Neural progenitor cell (in vitro differentiated cells): ENCODE results near the gene CELSR1. TPM values are rescaled to one million over a fixed set of nuclear protein-coding genes. Genes with fewer than 3 reads are reported as not detected.

ENCODE experiments used
- DNase-seq: peaks from one replicate; pipeline ENCODE4 v3.0.0-alpha.2; 2016; ENCODE audit warnings: low spot score
- H2AFZ ChIP-seq: fragments of 200-600 bp; sonication (generic); replicated peaks from 2 replicates; pipeline ENCODE4 v1.6.1; 2016; ENCODE audit warnings: antibody characterized with exemption
- H3F3A ChIP-seq: fragments of 200-600 bp; sonication (generic); 2 replicates; pipeline ENCODE4 v1.6.1; 2016; ENCODE audit warnings: antibody characterized with exemption, low read depth
- H3K27ac ChIP-seq: fragments of 200-600 bp; sonication (generic); 2 replicates; pipeline ENCODE4 v1.5.1; 2016; ENCODE audit warnings: mild to moderate bottlenecking
- H3K27me3 ChIP-seq: fragments of 200-600 bp; sonication (generic); 2 replicates; pipeline ENCODE4 v1.6.1; 2016; ENCODE audit warnings: mild to moderate bottlenecking, moderate library complexity
- H3K36me3 ChIP-seq: fragments of 200-600 bp; sonication (generic); 2 replicates; pipeline ENCODE4 v1.5.1; 2016
- H3K4me1 ChIP-seq: fragments of 200-600 bp; sonication (generic); 2 replicates; pipeline ENCODE4 v1.6.1; 2016; ENCODE audit warnings: mixed run types
- H3K4me2 ChIP-seq: fragments of 200-600 bp; sonication (generic); 2 replicates; pipeline ENCODE4 v1.6.1; 2016
- H3K4me3 ChIP-seq: fragments of 200-600 bp; sonication (generic); 2 replicates; pipeline ENCODE4 v1.5.1; 2016
- H3K79me2 ChIP-seq: fragments of 200-600 bp; sonication (generic); 2 replicates; pipeline ENCODE4 v1.6.1; 2016; ENCODE audit warnings: low read depth
- H3K9ac ChIP-seq: fragments of 200-600 bp; sonication (generic); 2 replicates; pipeline ENCODE4 v1.6.1; 2016
- H3K9me3 ChIP-seq: fragments of 200-600 bp; sonication (generic); 2 replicates; pipeline ENCODE4 v1.5.1; 2016; ENCODE audit warnings: low read depth
- H4K20me1 ChIP-seq: fragments of 200-600 bp; sonication (generic); 2 replicates; pipeline ENCODE4 v1.6.1; 2016; ENCODE audit warnings: low read depth
- H3K27ac Mint-ChIP-seq: 3 replicates; pipeline ENCODE4 v1.8.0; 2021; ENCODE audit warnings: mixed read lengths
- H3K27me3 Mint-ChIP-seq: 2 replicates; pipeline ENCODE4 v1.8.0; 2022; ENCODE audit warnings: low read depth, mild to moderate bottlenecking, inconsistent platforms, moderate library complexity, mixed read lengths; ENCODE audit not compliant: insufficient read depth
- H3K36me3 Mint-ChIP-seq: 3 replicates; pipeline ENCODE4 v1.8.0; 2021; ENCODE audit warnings: mixed read lengths
- H3K4me1 Mint-ChIP-seq: 3 replicates; pipeline ENCODE4 v1.8.0; 2021; ENCODE audit warnings: mixed read lengths
- H3K4me3 Mint-ChIP-seq: 3 replicates; pipeline ENCODE4 v1.8.0; 2021; ENCODE audit warnings: mild to moderate bottlenecking, moderate library complexity, mixed read lengths
- H3K9me3 Mint-ChIP-seq: 3 replicates; pipeline ENCODE4 v1.8.0; 2020; ENCODE audit warnings: mixed read lengths
- EZH2 ChIP-seq: fragments of 200-600 bp; sonication (generic); IDR thresholded peaks from 2 replicates; pipeline ENCODE4 v1.6.1; 2017; ENCODE audit warnings: antibody characterized with exemption, mild to moderate bottlenecking, moderate library complexity
- EZH2phosphoT487 ChIP-seq: fragments of 200-600 bp; sonication (generic); IDR thresholded peaks from 2 replicates; pipeline ENCODE4 v1.6.1; 2017; ENCODE audit warnings: antibody characterized with exemption
- total RNA-seq: library from RNA; depleted of rRNA; stranded (reverse); fragments of >200 nt; gene quantifications from 2 replicates; pipeline ENCODE4 v1.2.3, GENCODE V29; 2015; ENCODE audit warnings: low replicate concordance
- TF ChIP-seq, protein P1 (sequence below): fragments of 200-600 bp; sonication (generic); IDR thresholded peaks from 2 replicates; pipeline ENCODE4 v1.5.1; 2017; ENCODE audit warnings: antibody characterized with exemption, mild to moderate bottlenecking

The CELSR1 gene
- total RNA-seq, 1 donor from 2014 or later: 12.3 TPM

DNA sequence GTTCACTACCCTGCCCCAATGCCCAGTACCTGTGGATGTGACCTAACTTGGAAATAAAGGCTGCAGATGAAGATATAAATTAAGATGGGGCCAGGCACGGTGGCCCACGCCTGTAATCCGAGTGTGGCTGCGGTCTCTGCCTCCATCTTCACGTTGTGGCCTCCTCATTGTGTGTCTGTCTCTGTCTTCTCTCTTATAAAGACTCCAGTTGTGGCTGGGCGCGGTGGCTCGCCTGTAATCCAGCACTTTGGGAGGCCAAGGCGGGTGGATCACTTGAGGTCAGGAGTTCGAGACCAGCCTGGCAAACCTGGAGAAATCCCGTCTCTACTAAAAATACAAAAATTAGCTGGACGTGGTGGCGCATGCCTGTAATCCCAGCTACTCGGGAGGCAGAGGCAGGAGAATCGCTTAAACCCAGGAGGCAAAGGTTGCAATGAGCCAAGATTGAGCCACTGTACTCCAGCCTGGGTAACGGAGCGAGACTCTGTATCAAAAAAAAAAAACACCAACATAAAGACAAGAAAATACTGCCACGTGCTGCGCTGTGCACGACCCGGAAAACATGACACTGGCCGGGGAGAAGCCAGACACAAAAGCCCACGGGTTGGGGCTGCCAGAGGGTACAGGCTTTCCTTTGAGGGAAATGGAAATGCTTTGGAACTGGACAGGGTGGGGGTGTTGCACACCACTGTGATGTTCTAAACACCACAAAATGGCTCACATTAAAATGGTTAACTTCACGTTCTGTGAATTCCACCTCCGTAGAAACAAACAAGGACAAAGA is 18.7 kb downstream of the CELSR1 start:
- Mint-ChIP-seq H3K36me3 (peaks cover 3% of the 10 kb centered on the region), H3K4me1 (peaks cover 44% of the 10 kb centered on the region), H3K27me3 (peaks cover 4% of the 10 kb centered on the region), H3K27ac (peak overlapping the region; percentile 21), H3K4me3 (no peak overlapping the region), H3K9me3 (no peaks in the 10 kb centered on the region)
- Histone ChIP-seq H3K9me3 (no peaks in the 10 kb centered on the region), H3K27ac (no peak overlapping the region), H3K4me3 (no peak overlapping the region), H3K4me2 (no peak overlapping the region), H4K20me1 (peaks cover 40% of the 10 kb centered on the region), H2AFZ (no peak overlapping the region), H3K4me1 (peaks cover 23% of the 10 kb centered on the region), H3K9ac (no peak overlapping the region), H3K36me3 (no peaks in the 10 kb centered on the region), H3K79me2 (peaks cover 12% of the 10 kb centered on the region), H3K27me3 (no peaks in the 10 kb centered on the region), H3F3A (peaks cover 19% of the 10 kb centered on the region)
- TF ChIP-seq, protein P1, sequence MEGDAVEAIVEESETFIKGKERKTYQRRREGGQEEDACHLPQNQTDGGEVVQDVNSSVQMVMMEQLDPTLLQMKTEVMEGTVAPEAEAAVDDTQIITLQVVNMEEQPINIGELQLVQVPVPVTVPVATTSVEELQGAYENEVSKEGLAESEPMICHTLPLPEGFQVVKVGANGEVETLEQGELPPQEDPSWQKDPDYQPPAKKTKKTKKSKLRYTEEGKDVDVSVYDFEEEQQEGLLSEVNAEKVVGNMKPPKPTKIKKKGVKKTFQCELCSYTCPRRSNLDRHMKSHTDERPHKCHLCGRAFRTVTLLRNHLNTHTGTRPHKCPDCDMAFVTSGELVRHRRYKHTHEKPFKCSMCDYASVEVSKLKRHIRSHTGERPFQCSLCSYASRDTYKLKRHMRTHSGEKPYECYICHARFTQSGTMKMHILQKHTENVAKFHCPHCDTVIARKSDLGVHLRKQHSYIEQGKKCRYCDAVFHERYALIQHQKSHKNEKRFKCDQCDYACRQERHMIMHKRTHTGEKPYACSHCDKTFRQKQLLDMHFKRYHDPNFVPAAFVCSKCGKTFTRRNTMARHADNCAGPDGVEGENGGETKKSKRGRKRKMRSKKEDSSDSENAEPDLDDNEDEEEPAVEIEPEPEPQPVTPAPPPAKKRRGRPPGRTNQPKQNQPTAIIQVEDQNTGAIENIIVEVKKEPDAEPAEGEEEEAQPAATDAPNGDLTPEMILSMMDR: no peak
- TF ChIP-seq EZH2phosphoT487: no peak
- no peak for DNase-seq

DNA sequence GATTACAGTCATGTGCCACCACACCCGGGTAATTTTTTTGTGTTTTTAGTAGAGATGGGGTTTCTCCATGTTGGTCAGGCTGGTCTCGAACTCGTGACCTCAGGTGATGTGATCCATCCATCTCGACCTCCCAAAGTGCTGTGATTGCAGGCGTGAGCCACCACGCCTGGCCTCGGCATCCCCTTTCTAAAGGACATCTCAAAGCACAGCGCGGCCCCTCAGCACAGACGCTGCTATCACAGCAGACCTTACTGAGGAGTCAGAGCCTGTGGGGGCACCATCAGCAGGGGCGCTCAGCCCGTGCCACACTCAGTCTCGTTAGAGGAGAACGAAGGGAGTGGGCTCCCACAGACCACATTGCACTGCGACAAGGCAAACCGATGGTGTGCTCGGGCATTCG is 19.4 kb downstream of the CELSR1 start:
- Mint-ChIP-seq H3K36me3 (peaks cover 6% of the 10 kb centered on the region), H3K27me3 (peaks cover 4% of the 10 kb centered on the region), H3K27ac (no peak overlapping the region), H3K9me3 (no peaks in the 10 kb centered on the region), H3K4me1 (peaks cover 43% of the 10 kb centered on the region), H3K4me3 (no peak overlapping the region)
- H2AFZ ChIP-seq: no peak overlapping the region
- H3K27ac ChIP-seq: no peak overlapping the region
- H3K27me3 ChIP-seq: no peaks in the 10 kb centered on the region
- no peaks in the 10 kb centered on the region for H3K36me3 ChIP-seq
- H4K20me1 ChIP-seq: peaks cover 39% of the 10 kb centered on the region
- H3K9ac ChIP-seq: no peak overlapping the region
- no peak for DNase-seq
- H3K79me2 ChIP-seq: peaks cover 17% of the 10 kb centered on the region
- peaks cover 16% of the 10 kb centered on the region for H3F3A ChIP-seq
- H3K9me3 ChIP-seq: no peaks in the 10 kb centered on the region
- TF ChIP-seq, protein P1: no peak
- no peak for TF ChIP-seq EZH2
- no peak for TF ChIP-seq EZH2phosphoT487
- no peak overlapping the region for H3K4me2 ChIP-seq
- H3K4me3 ChIP-seq: no peak overlapping the region
- peaks cover 22% of the 10 kb centered on the region for H3K4me1 ChIP-seq

DNA sequence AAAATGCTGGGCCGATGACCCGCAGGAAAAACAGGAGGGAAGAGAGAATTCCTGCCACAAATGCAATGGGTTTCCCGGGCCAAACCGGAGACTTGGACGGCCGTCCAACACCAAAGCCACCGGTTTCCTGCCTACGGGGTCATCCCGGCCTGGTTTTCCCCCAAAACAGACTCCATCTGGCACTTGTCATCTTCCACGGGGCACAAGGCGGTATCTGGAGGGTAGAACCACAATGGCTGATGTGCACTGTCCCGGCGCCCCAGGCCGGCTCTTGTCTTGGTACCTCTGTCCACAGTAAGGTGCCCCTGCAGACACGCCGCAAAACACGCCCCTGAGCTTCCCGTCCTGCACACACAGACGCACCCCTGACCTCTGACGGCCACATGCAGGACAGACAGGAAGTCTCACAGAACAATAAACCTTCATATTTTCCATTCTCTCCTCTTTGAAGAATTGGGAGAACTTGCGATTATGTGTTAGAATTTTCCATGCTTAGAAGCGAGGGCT is 20.1 kb downstream of the CELSR1 start:
- H3K9ac ChIP-seq: no peak overlapping the region
- peaks cover 11% of the 10 kb centered on the region for H3F3A ChIP-seq
- H3K36me3 Mint-ChIP-seq: peaks cover 6% of the 10 kb centered on the region
- no peak overlapping the region for H3K4me3 ChIP-seq
- H3K27ac Mint-ChIP-seq: peak overlapping the region; percentile 9
- peaks cover 23% of the 10 kb centered on the region for H3K79me2 ChIP-seq
- peaks cover 39% of the 10 kb centered on the region for H4K20me1 ChIP-seq
- no peaks in the 10 kb centered on the region for H3K9me3 ChIP-seq
- no peak overlapping the region for H3K27ac ChIP-seq
- peaks cover 42% of the 10 kb centered on the region for H3K4me1 Mint-ChIP-seq
- H3K27me3 Mint-ChIP-seq: peaks cover 4% of the 10 kb centered on the region
- H3K36me3 ChIP-seq: no peaks in the 10 kb centered on the region
- H3K4me2 ChIP-seq: no peak overlapping the region
- H2AFZ ChIP-seq: no peak overlapping the region
- no peak overlapping the region for H3K4me3 Mint-ChIP-seq
- DNase-seq: no peak
- TF ChIP-seq EZH2 (no peak), EZH2phosphoT487 (no peak)
- TF ChIP-seq, protein P1: no peak
- no peaks in the 10 kb centered on the region for H3K9me3 Mint-ChIP-seq
- H3K27me3 ChIP-seq: no peaks in the 10 kb centered on the region
- peaks cover 16% of the 10 kb centered on the region for H3K4me1 ChIP-seq
